ENCODE measurements around the gene FAHD1.
"Not testable (repeated sequence)": the region's sequence is repeated elsewhere in the genome, so short reads cannot be mapped to it uniquely, and the experiment has no call there.

Gene FAHD1

DNA sequence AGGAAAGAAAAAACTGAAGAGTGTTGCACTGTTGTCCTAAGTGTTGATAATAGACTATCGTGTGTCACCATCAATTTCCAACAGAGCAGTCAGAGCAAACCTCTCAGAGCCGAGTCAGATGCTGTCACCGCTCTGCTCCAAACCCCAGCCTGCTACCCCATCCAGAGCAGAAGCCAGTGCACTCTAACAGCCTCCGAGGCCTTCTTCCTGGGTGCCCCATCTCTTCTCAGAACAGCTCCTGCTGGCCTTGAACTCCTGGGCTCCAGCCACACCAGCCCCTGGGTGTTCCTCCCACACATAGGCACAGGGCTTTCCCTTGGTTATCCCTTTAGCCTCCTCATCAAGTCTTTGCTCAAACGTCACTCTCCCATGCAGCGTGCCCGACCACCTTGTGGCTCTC lies 24.0 kb downstream of the FAHD1 start:
- no peak for DNase-seq (ENCODE audit: low read depth)

DNA sequence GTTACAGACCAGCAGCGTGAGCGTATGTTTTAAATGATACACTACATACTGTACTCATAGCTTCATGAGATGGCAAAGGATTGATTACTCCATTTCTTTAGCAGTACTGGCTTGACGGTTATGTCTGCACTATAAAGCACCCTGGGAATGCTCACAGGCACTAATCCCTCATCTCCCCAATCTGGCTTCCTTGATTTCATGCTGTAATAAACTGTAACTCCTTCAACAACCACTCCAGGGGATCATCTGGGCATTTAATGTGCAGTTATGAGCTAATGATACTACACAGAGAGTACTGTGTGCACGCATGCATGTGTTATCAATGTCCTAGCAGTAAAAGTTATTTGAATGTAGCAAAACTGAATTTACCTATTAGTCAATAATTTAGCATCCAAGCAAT lies 24.8 kb downstream of the FAHD1 start:
- no peak for DNase-seq (ENCODE audit: low read depth)

DNA sequence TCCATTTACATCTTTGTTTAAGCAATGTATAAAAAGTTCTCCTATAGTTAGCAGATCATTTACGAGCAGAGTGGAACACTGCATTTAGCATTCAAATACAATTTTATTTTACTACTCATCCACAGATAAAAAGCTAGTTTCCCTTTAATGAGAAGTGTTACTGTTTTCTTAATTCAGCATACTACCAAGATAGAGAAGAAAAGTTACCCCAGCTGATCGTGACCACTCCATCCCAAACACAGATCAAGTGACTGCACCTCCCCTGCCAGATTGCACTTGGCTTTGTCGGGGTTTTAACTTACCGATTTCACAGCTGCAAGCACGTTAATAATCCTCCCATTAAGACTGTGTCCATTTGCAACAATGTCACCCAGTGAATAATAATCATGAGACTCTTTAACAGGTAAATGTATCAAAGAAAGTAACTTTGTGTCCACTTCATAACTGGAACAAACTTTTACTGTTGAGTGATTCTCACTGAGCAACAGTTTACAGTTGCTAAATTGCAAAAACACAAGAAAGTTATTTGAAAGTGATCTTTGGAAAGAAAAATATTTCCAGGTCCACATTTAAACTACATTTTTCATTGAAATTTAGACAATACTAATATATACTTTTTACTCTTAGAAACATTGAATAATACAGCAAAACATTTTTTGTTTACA lies 30.6 kb downstream of the FAHD1 start:
- no peak for DNase-seq (ENCODE audit: low read depth)

DNA sequence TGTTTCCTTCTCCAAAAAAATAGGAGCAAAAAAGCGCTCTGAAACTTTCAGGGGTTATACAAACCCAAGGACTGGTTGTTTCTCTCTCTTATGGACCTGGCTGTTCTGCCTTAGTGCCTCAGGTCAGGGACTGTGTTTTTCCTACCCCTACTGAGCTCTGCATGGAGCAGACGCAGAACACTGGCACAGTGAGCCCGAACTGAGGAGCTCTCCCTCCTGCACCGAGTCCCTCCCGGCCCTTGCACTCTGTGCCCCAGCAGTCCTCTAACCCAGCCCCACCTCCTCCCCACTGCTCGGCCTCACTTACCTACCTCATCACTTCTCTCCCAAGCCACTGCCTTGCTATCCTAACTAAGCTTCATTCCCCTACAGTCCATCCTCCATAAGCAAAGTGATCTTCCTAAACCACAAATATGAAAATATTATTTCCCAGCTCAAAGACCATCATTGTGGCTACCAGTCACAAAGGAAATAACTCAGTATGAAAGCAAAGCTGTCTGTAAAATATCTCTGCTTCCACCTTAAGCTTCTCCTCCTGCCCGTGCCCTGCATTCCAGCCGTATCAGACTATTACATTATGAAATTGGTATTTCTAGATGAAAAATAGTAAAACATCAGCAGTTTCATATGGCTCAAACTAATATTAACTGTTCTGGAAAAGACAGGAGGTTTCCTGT lies 31.3 kb downstream of the FAHD1 start:
- DNase-seq (ENCODE audit: low read depth): no peak

DNA sequence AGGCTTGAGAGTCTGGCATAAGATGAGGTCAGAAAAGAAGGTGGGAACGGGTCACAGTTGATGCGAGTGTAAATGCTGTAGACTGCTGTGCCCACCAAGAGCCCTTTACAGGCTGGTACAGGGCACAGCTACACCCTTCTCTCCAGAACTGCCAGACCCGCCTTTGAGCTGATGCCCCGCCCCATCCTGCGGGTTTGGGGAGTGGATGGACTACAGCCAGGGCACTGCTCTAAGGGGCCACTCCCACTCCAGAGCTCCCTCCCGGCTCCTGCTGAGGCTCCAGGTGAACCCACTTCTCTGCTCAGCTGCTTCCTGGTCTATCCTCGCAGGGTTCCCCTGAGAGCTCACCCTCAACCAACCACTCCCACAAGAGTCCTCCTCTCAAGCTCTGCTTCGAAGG lies 32.6 kb downstream of the FAHD1 start:
- no peak for DNase-seq (ENCODE audit: low read depth)

DNA sequence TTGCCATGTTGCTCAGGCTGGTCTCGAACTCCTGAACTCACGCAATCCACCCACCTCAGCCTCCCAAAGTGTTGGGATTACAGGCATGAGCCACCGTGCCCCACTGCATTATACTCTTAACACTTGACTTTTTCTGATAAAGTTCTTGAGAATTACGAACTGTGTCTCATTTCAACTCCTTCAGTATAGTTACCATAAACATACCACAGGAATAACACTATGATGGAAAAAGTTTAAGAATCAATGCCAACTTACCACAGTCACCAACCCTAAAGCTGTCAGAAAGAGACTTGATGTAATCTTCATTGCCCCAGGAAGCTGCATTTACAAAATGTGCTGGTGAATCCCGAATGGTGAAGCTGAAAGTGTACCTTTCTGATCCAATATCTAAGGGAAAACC lies 34.7 kb downstream of the FAHD1 start:
- DNase-seq (ENCODE audit: low read depth): no peak

DNA sequence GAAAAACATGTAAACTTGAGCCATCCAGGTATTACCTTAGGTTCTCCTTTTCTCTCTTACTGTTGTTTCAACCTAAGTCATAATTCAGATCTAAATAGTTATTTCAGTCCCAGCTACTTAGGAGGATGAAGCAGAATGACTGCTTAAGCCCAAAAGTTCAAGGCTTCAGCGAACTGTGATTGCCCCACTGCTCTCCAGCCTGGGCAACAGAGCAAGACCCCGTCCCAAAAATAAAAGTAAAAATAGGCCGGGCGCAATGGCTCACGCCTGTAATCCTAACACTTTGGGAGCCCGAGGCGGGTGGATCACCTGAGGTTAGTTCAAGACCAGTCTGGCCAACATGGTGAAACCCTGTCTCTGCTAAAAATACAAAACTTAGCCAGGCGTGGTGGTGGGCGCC lies 35.4 kb downstream of the FAHD1 start:
- DNase-seq (ENCODE audit: low read depth): no peak

DNA sequence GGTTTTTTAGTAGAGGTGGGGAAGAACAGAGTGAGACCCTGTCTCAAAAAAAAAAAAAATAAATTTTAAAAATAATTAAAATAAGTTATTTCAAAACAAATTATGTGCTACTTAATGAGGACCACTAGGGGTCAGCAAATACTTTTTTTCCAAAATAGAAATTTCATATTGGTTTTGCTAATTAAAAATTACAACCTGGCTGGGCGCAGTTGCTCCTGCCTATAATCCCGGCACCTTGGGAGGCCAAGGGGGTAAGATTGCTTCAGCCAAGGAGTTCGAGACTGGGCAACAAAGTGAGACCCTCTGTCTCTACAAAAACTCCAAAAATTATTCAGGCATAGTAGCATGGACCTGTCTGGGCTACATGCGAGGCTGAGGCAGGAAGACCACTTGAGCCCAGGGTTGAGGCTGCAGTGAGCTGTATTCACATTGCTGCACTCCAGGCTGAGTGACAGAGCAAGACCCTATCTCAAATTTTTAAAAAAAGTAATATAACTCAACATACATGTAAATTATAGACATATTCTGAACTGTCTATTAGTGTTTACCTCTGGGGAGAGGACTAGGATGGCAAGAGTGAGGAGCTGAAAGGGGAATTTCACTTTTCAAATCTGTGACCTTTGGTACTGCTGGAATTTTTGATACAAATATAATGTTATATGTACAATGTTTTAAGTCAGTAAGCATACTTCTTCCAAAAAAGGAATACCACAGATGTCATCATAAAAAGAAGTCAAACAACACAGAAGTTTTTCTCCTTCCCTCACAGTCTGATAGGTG lies 36.9 kb downstream of the FAHD1 start:
- peak; percentile 51 for DNase-seq (ENCODE audit: low read depth)

DNA sequence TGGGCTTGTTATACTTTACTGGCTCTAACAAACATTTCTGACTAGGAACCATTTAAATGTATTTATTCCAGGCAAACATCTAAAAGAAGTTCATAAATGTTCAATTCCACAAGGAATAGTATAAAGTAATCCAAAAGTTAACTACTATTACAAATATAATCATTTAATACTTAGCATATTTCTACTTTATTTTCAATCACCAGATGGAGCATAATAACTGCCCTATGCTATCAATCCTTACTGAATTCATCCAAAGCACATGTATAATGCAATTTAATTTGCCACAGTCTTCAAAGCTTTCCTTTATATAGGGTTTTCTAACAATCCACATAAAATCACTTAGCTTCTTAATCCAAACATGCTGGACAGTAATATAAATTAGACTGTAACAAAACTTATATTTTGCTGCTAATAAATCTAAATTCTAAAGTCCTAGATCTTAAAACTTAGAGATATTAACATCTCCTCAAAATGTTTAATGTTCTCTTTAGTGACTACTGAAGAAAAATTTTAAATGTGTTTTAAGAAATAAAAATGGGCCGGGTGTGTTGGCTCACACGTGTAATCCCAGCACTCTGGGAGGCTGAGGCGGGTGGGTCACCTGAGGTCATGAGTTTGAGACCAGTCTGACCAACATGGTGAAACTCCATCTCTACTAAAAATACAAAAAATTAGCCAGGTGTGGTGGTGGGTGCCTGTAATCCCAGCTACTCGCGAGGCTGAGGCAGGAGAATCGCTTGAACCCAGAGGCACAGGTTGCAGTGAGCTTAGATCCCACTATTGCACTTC lies 39.1 kb downstream of the FAHD1 start:
- DNase-seq (ENCODE audit: low read depth): no peak

DNA sequence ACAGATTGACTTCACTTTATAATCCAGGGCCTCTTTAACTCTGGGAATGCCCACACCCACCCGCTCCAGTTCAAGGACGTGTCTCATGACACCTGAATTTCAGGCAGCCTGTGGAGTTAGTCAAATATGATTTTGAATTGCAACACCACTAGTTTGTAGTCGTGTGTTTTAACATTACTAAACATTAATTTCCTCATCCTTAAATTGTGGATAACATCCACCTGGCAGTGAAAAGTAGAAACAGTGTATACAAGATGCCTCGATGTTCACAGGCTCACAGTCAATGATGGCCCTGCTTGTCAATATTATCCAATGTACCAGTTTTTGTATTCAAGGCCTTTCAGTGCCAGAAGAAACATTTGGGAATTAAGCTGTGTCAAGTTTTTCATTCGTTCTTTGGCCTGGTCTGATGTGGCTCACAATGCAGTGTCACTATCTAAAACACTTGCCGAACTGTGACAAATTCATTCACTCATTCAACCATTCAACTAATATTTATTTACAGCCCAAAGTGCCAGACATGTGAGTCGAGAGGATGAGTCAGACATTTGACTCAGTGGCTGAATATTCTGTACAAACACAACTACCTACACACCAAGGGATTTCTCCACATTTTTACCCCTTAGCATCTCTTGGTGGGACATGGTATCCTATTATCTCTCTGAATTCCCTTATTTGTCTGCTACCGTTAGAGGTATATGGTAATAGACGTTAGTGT lies 43.5 kb downstream of the FAHD1 start:
- DNase-seq (ENCODE audit: low read depth): peak; percentile 85

DNA sequence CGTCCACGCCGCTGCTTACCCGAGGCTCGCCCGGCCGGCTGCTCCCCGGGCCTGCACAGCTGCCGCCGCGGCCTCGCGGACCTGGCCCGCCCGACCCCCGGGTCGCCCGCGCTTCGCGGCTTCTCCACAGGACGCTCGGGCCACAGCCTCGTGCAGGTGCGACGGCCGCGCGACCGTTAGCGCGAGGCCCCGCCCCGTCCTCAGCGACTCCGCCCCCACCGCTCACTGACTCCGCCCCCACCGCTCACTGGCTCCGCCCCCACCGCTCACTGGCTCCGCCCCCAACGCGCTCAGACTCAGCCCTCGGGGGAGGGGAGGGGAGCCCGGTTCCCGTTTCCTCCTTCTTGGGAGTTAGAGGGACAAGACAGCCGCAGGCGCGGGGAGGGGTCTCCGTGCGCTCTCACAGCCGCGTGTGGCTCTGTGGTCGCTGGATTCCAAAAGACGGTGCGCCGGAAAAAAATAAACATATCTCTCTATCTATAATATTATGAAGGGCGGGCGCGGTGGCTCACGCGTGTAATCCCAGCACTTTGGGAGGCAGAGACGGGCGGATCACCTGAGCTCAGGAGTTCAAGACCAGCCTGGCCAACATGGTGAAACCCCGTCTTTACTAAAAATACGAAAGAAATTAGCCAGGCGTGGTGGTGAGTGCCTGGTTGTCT lies 45.1 kb downstream of the FAHD1 start, which contains the start of gene MEIOB:
Gene MEIOB (minus strand): TSS at position 191 of the 662 bp plus-strand sequence. CDS start 3,989 bp downstream, outside the sequence.
- no peak for DNase-seq (ENCODE audit: low read depth)

DNA sequence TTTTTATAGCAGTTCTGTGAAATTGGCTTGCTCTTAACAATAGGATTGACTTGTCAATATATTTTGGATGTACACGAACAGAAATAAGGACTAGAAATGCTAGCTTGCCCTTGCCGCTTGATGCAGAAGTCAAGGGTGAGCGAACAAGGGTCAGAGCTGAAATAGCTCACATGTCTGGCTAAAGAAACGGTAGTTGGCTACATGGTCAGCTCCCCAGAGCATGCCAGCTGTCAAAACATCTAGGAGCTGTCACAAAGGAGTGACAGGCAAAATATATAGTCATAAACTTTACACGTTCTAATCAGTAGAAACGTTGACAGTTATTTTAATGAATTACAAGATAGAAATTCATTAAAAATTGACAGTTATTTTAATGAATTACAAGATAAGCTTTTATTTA lies 47.8 kb downstream of the FAHD1 start:
- no peak for DNase-seq (ENCODE audit: low read depth)

DNA sequence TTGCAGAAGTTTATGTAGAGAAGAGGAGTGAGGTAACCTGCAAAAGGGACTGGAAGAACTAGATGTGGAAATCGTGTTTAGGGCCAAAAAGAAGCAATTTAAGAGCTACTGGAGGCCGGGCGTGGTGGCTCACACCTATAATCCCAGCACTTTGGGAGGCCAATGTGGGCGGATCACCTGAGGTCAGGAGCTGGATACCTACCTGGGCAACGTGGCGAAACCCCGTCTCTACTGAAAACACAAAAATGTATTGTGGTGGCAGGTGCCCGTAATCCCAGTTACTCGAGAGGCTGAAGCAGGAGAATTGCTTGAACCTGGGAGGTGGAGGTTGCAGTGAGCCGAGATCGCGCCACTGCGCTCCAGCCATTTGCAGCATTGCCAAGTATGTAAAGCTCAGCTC lies 49.1 kb downstream of the FAHD1 start:
- not testable (repeated sequence) for DNase-seq (ENCODE audit: low read depth)

DNA sequence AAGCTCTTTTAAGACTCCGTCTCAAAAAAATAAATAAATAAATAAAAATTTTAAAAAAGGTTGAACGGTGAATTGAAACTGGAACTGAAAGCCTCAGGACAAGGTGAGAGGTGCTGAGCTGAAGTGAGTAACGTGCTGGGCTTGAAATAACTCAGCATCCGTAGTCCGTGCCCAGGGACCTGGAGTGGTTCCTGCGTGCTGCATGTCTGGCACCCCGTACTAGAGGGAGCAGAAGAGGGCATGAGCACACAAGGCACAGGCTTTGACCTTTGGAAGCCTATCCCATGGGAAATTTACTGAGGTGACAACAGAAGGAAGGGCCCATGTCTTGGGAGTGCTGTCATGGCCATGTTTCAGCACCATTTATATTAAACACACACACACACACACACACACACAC lies 49.5 kb downstream of the FAHD1 start:
- DNase-seq (ENCODE audit: low read depth): no peak

DNA sequence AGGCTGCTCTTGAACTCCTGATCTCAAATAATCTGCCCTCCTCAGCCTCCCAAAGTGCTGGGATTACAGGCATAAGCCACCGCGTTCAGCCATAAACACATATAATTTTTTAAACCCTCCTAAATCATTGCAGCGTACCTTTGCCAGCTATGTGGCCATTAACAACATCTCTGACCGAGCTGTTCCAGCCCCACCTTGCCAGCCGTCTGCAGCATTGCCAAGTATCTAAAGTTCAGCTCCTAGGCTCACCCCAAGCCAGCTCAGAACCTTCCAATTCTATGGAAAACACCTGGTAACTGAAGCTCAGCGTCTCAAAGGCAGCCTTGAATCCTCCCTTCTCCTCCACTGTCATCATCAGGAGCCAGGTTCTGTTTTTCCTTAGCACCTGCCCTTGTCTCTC lies 50.1 kb downstream of the FAHD1 start:
- no peak for DNase-seq (ENCODE audit: low read depth)

DNA sequence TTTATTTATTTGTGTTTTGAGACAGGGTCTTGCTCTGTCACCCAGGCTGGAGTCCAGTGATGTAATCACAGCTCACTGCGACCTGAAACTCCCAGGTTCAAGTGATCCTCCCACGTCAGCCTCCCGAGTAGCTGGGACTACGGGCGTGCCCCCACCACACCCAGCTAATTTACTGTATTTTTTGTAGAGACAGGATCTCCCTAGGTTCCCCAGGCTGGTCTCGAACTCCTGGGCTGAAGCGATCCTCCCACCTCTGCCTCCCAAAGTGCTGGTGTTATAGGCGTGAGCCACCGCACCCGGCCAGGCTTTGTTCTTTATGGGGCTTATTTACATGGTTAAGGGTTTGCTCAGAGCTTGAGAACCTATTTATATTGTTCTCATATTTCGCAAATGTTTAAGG lies 50.8 kb downstream of the FAHD1 start:
- no peak for DNase-seq (ENCODE audit: low read depth)

DNA sequence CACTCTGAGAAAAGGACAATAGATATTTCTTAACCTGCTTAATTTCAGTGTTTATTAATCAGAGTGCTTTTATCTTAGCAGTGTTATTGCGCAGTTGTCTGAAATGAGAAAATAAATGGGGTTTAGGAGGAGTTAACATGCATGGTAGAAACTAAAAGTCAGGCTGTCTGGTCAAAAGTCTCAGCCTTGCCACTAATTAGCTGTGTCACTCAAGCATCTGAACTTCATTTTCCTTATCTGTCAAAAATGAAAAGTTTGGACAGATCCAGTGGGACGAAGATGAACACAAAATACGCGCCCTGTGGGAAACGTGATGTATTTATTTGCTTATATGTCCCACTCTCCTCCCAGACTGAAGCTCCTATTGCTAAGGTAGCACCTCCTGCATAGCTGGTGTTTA lies 51.2 kb downstream of the FAHD1 start:
- no peak for DNase-seq (ENCODE audit: low read depth)
